Loucy (cell line): Measurements from ENCODE around the gene LUC7L2.
"Not testable (repeated sequence)": the region's sequence is repeated elsewhere in the genome, so short reads cannot be mapped to it uniquely, and the experiment has no call there.

Experiments
- EZH2phosphoT487 ChIP-seq: fragments of 200-600 bp; IDR thresholded peaks from 2 replicates; pipeline ENCODE4 v1.6.1; 2018; ENCODE audit warnings: antibody characterized with exemption, mild to moderate bottlenecking, moderate library complexity, borderline replicate concordance
- TF ChIP-seq, protein P1 (sequence below): fragments of 200-600 bp; sonication (generic); conservative IDR thresholded peaks from 2 replicates; pipeline ENCODE4 v1.5.1; 2014; ENCODE audit warnings: mild to moderate bottlenecking, antibody characterized with exemption, low read length

GRCh38 chr7:139464511-139464910 is 104.8 kb downstream of the LUC7L2 start:
- TF ChIP-seq, protein P1, sequence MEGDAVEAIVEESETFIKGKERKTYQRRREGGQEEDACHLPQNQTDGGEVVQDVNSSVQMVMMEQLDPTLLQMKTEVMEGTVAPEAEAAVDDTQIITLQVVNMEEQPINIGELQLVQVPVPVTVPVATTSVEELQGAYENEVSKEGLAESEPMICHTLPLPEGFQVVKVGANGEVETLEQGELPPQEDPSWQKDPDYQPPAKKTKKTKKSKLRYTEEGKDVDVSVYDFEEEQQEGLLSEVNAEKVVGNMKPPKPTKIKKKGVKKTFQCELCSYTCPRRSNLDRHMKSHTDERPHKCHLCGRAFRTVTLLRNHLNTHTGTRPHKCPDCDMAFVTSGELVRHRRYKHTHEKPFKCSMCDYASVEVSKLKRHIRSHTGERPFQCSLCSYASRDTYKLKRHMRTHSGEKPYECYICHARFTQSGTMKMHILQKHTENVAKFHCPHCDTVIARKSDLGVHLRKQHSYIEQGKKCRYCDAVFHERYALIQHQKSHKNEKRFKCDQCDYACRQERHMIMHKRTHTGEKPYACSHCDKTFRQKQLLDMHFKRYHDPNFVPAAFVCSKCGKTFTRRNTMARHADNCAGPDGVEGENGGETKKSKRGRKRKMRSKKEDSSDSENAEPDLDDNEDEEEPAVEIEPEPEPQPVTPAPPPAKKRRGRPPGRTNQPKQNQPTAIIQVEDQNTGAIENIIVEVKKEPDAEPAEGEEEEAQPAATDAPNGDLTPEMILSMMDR: not testable (repeated sequence)
- TF ChIP-seq EZH2phosphoT487: not testable (repeated sequence)
